Activated CD4-positive, alpha-beta T cell treated with anti-CD3 and anti-CD28 coated beads, Interleukin-2, amount 10 ng/mL, durations not matched to agents 24 days and 14 days (primary cell): ENCODE data around the gene METTL13. TPM values are rescaled to one million over a fixed set of nuclear protein-coding genes. Genes with fewer than 3 reads are reported as not detected.
A peak's percentile ranks its signal among the peaks of the same experiment; 100 is the strongest.

Experiments
- DNase-seq: peaks from one replicate; pipeline ENCODE4 v3.0.0; 2022
- H3K27ac Mint-ChIP-seq: one replicate; pipeline ENCODE4 v1.8.0; 2022; ENCODE audit warnings: mild to moderate bottlenecking, mixed read lengths
- H3K27me3 Mint-ChIP-seq: one replicate; pipeline ENCODE4 v1.8.0; 2022; ENCODE audit warnings: mixed read lengths
- H3K36me3 Mint-ChIP-seq: one replicate; pipeline ENCODE4 v1.8.0; 2022; ENCODE audit warnings: low read depth, mild to moderate bottlenecking, mixed read lengths
- H3K4me1 Mint-ChIP-seq: one replicate; pipeline ENCODE4 v1.8.0; 2021; ENCODE audit warnings: mixed read lengths
- H3K4me3 Mint-ChIP-seq: one replicate; pipeline ENCODE4 v1.8.0; 2022; ENCODE audit warnings: mild to moderate bottlenecking, moderate library complexity, mixed read lengths
- H3K9me3 Mint-ChIP-seq: one replicate; pipeline ENCODE4 v1.8.0; 2021; ENCODE audit warnings: mixed read lengths
- intact Hi-C: fragments of 100-400 bp; cut with micrococcal nuclease; formaldehyde crosslinking; loops from one replicate; pipeline ENCODE4 v1.15.1; 2023
- total RNA-seq: library from RNA; stranded (reverse); gene quantifications from 2 replicates; pipeline ENCODE4 v1.2.3, GENCODE V29; 2022

The METTL13 gene
- total RNA-seq, 1 donor from 2014 or later = 56.1 TPM

GRCh38 chr1:171800342-171800741, 18.9 kb downstream of the METTL13 start:
- Mint-ChIP-seq H3K27me3 (no peaks in the 10 kb centered on the region), H3K9me3 (no peaks in the 10 kb centered on the region), H3K27ac (no peak overlapping the region), H3K4me1 (peaks cover 4% of the 10 kb centered on the region), H3K36me3 (peaks cover 37% of the 10 kb centered on the region), H3K4me3 (no peak overlapping the region)
- intact Hi-C loops = loop anchor here (2.0 to 10.0 kb wide), 2 partner anchors 48 to 644 kb away; partner anchors contain the start of gene PIGC
- DNase-seq = no peak

GRCh38 chr1:171800851-171801250, 19.4 kb downstream of the METTL13 start:
- DNase-seq = peak; percentile 40
- no peaks in the 10 kb centered on the region for H3K9me3 Mint-ChIP-seq
- H3K4me1 Mint-ChIP-seq = peaks cover 7% of the 10 kb centered on the region
- no peak overlapping the region for H3K27ac Mint-ChIP-seq
- peaks cover 32% of the 10 kb centered on the region for H3K36me3 Mint-ChIP-seq
- H3K4me3 Mint-ChIP-seq = no peak overlapping the region
- H3K27me3 Mint-ChIP-seq = no peaks in the 10 kb centered on the region
- intact Hi-C loops = loop anchor here (1.0 to 10.0 kb wide), 3 partner anchors 48 to 644 kb away; partner anchors contain the start of gene PIGC

- Mint-ChIP-seq H3K27me3 (no peaks in the 10 kb centered on the region), H3K36me3 (peaks cover 25% of the 10 kb centered on the region), H3K27ac (no peak overlapping the region), H3K4me3 (no peak overlapping the region), H3K4me1 (peaks cover 7% of the 10 kb centered on the region), H3K9me3 (no peaks in the 10 kb centered on the region)
- no peak for DNase-seq
- intact Hi-C loops = loop anchor here (1.0 to 10.0 kb wide), 3 partner anchors 47 to 643 kb away; partner anchors contain the start of gene PIGC
Measured at GRCh38 chr1:171801487-171801891, 20.0 kb downstream of the METTL13 start.

- Mint-ChIP-seq H3K4me3 (no peak overlapping the region), H3K36me3 (peaks cover 18% of the 10 kb centered on the region), H3K27ac (no peak overlapping the region), H3K9me3 (no peaks in the 10 kb centered on the region), H3K27me3 (no peaks in the 10 kb centered on the region), H3K4me1 (peaks cover 9% of the 10 kb centered on the region)
- intact Hi-C loops = loop anchor here (10.0 kb wide), 1 partner anchor 643 kb away; the partner anchor contains the start of gene PIGC
- no peak for DNase-seq
Measured at GRCh38 chr1:171802207-171802606, 20.7 kb downstream of the METTL13 start.

GRCh38 chr1:171803045-171803444, 21.6 kb downstream of the METTL13 start:
- intact Hi-C loops = loop anchor here (10.0 kb wide), 1 partner anchor 642 kb away; the partner anchor contains the start of gene PIGC
- Mint-ChIP-seq H3K27ac (no peak overlapping the region), H3K4me3 (no peak overlapping the region)

GRCh38 chr1:171803461-171804022, 22.1 kb downstream of the METTL13 start:
- Mint-ChIP-seq H3K36me3 (peaks cover 11% of the 10 kb centered on the region), H3K27me3 (no peaks in the 10 kb centered on the region), H3K9me3 (no peaks in the 10 kb centered on the region), H3K4me3 (no peak overlapping the region), H3K4me1 (peaks cover 9% of the 10 kb centered on the region), H3K27ac (no peak overlapping the region)
- peak; percentile 53 for DNase-seq
- intact Hi-C loops = loop anchor here (10.0 kb wide), 1 partner anchor 641 kb away; the partner anchor contains the start of gene PIGC

More at GRCh38 chr1:171803045-171803444, 21.6 kb downstream of the METTL13 start:
- no peaks in the 10 kb centered on the region for H3K9me3 Mint-ChIP-seq
- H3K36me3 Mint-ChIP-seq = peaks cover 15% of the 10 kb centered on the region
- peaks cover 9% of the 10 kb centered on the region for H3K4me1 Mint-ChIP-seq
- no peaks in the 10 kb centered on the region for H3K27me3 Mint-ChIP-seq
- DNase-seq = peak; percentile 45

GRCh38 chr1:171805395-171806115, 24.1 kb downstream of the METTL13 start:
- Mint-ChIP-seq H3K4me3 (no peak overlapping the region), H3K36me3 (peaks cover 2% of the 10 kb centered on the region), H3K27me3 (no peaks in the 10 kb centered on the region), H3K27ac (no peak overlapping the region), H3K4me1 (peaks cover 7% of the 10 kb centered on the region), H3K9me3 (no peaks in the 10 kb centered on the region)
- DNase-seq = peak; percentile 59
- intact Hi-C loops = loop anchor here (10.0 kb wide), 1 partner anchor 639 kb away; the partner anchor contains the start of gene PIGC

- Mint-ChIP-seq H3K27me3 (no peaks in the 10 kb centered on the region), H3K9me3 (no peaks in the 10 kb centered on the region), H3K27ac (no peak overlapping the region), H3K4me3 (no peak overlapping the region), H3K36me3 (peaks cover 2% of the 10 kb centered on the region), H3K4me1 (peaks cover 6% of the 10 kb centered on the region)
- intact Hi-C loops = loop anchor here (10.0 kb wide), 1 partner anchor 637 kb away; the partner anchor contains the start of gene PIGC
- DNase-seq = no peak
Measured at GRCh38 chr1:171807556-171807955, 26.1 kb downstream of the METTL13 start.

- H3K4me1 Mint-ChIP-seq = peaks cover 9% of the 10 kb centered on the region
- H3K27me3 Mint-ChIP-seq = no peaks in the 10 kb centered on the region
- intact Hi-C loops = loop anchor here (10.0 kb wide), 2 partner anchors 465 to 635 kb away; partner anchors contain the start of gene PIGC
- no peak for DNase-seq
- no peak overlapping the region for H3K27ac Mint-ChIP-seq
- H3K4me3 Mint-ChIP-seq = no peak overlapping the region
- H3K9me3 Mint-ChIP-seq = no peaks in the 10 kb centered on the region
- H3K36me3 Mint-ChIP-seq = no peaks in the 10 kb centered on the region
Measured at GRCh38 chr1:171809834-171810233, 28.4 kb downstream of the METTL13 start.

- Mint-ChIP-seq H3K27me3 (no peaks in the 10 kb centered on the region), H3K36me3 (no peaks in the 10 kb centered on the region), H3K9me3 (no peaks in the 10 kb centered on the region), H3K27ac (no peak overlapping the region), H3K4me3 (no peak overlapping the region), H3K4me1 (peaks cover 5% of the 10 kb centered on the region)
- no peak for DNase-seq
- intact Hi-C loops = loop anchor here (10.0 kb wide), 1 partner anchor 463 kb away; no protein-coding TSS in a partner anchor
Measured at GRCh38 chr1:171811672-171812071, 30.2 kb downstream of the METTL13 start.

- H3K4me1 Mint-ChIP-seq = peaks cover 18% of the 10 kb centered on the region
- H3K36me3 Mint-ChIP-seq = no peaks in the 10 kb centered on the region
- no peak for DNase-seq
- no peaks in the 10 kb centered on the region for H3K27me3 Mint-ChIP-seq
- H3K4me3 Mint-ChIP-seq = no peak overlapping the region
- H3K9me3 Mint-ChIP-seq = no peaks in the 10 kb centered on the region
- peak overlapping the region; percentile 45 for H3K27ac Mint-ChIP-seq
- intact Hi-C loops = loop anchor here (10.0 kb wide), 1 partner anchor 460 kb away; no protein-coding TSS in a partner anchor
Measured at GRCh38 chr1:171814692-171815091, 33.2 kb downstream of the METTL13 start.

GRCh38 chr1:171816300-171816901, 34.9 kb downstream of the METTL13 start:
- no peaks in the 10 kb centered on the region for H3K36me3 Mint-ChIP-seq
- H3K27ac Mint-ChIP-seq = no peak overlapping the region
- DNase-seq = no peak
- H3K9me3 Mint-ChIP-seq = no peaks in the 10 kb centered on the region
- intact Hi-C loops = loop anchor here (2.0 to 10.0 kb wide), 2 partner anchors 24 to 458 kb away; partner anchors contain the start of gene DNM3
- H3K27me3 Mint-ChIP-seq = no peaks in the 10 kb centered on the region
- H3K4me3 Mint-ChIP-seq = no peak overlapping the region
- peaks cover 18% of the 10 kb centered on the region for H3K4me1 Mint-ChIP-seq

- H3K4me3 Mint-ChIP-seq = peak overlapping the region; percentile 57
Measured at GRCh38 chr1:171817511-171818265, 36.2 kb downstream of the METTL13 start.

More at GRCh38 chr1:171817511-171818265, 36.2 kb downstream of the METTL13 start:
- peak; percentile 78 for DNase-seq
- H3K27ac Mint-ChIP-seq = peak overlapping the region; percentile 86
- no peaks in the 10 kb centered on the region for H3K36me3 Mint-ChIP-seq
- no peaks in the 10 kb centered on the region for H3K27me3 Mint-ChIP-seq
- intact Hi-C loops = loop anchor here (2.0 to 10.0 kb wide), 2 partner anchors 23 to 457 kb away; partner anchors contain the start of gene DNM3
- no peaks in the 10 kb centered on the region for H3K9me3 Mint-ChIP-seq
- peaks cover 18% of the 10 kb centered on the region for H3K4me1 Mint-ChIP-seq
